GM10847 (cell line): Measurements from ENCODE around the gene EPB41L2.

Source experiments
- POLR2A ChIP-seq: IDR thresholded peaks from 2 replicates; pipeline ENCODE4 v1.6.1; 2011; ENCODE audit not compliant: insufficient read length; ENCODE audit errors: extremely low read depth

Gene EPB41L2

GRCh38 chr6:131024565-131024964 is 38.5 kb downstream of the EPB41L2 start:
- TF ChIP-seq POLR2A, result no peak

- TF ChIP-seq POLR2A, result no peak
These were observed 39.1 kb downstream of the EPB41L2 start for GRCh38 chr6:131023834-131024504.

- TF ChIP-seq POLR2A, result no peak
These were observed 40.4 kb downstream of the EPB41L2 start for GRCh38 chr6:131022691-131023090.

- TF ChIP-seq POLR2A, result no peak
These were observed 45.1 kb downstream of the EPB41L2 start for GRCh38 chr6:131017962-131018361.

GRCh38 chr6:131015630-131016263 is 47.3 kb downstream of the EPB41L2 start:
- no peak for TF ChIP-seq POLR2A

GRCh38 chr6:131015025-131015591 is 47.9 kb downstream of the EPB41L2 start:
- no peak for TF ChIP-seq POLR2A

GRCh38 chr6:131014080-131014776 is 48.8 kb downstream of the EPB41L2 start:
- TF ChIP-seq POLR2A, result no peak

- TF ChIP-seq POLR2A, result no peak
These were observed 49.5 kb downstream of the EPB41L2 start for GRCh38 chr6:131013495-131013894.

- no peak for TF ChIP-seq POLR2A
These were observed 53.3 kb downstream of the EPB41L2 start for GRCh38 chr6:131009790-131010189.

- no peak for TF ChIP-seq POLR2A
These were observed 55.8 kb downstream of the EPB41L2 start for GRCh38 chr6:131007286-131007685.

GRCh38 chr6:131005439-131006016 is 57.5 kb downstream of the EPB41L2 start:
- no peak for TF ChIP-seq POLR2A

GRCh38 chr6:131004936-131005335 is 58.1 kb downstream of the EPB41L2 start:
- no peak for TF ChIP-seq POLR2A

GRCh38 chr6:131004387-131004755 is 58.7 kb downstream of the EPB41L2 start:
- no peak for TF ChIP-seq POLR2A

GRCh38 chr6:131003488-131004386 is 59.3 kb downstream of the EPB41L2 start:
- no peak for TF ChIP-seq POLR2A

- no peak for TF ChIP-seq POLR2A
These were observed 60.4 kb downstream of the EPB41L2 start for GRCh38 chr6:131002661-131002980.
